Neural crest cell (in vitro differentiated cells): ENCODE measurements around the gene HTR4. TPM values are rescaled to one million over a fixed set of nuclear protein-coding genes. Genes with fewer than 3 reads are reported as not detected.
"Not testable (repeated sequence)": the region's sequence is repeated elsewhere in the genome, so short reads cannot be mapped to it uniquely, and the experiment has no call there.

Experiments used
- DNase-seq: peaks from one replicate; pipeline ENCODE4 v3.0.0; 2021; ENCODE audit warnings: low read depth, mixed read lengths, low spot score
- H3K27ac Mint-ChIP-seq: one replicate; pipeline ENCODE4 v1.8.0; 2021; ENCODE audit warnings: mild to moderate bottlenecking, mixed read lengths; ENCODE audit not compliant: unreplicated experiment
- H3K27me3 Mint-ChIP-seq: 2 replicates; pipeline ENCODE4 v1.8.0; 2021; ENCODE audit warnings: low read depth, mild to moderate bottlenecking, mixed read lengths
- H3K36me3 Mint-ChIP-seq: 2 replicates; pipeline ENCODE4 v1.8.0; 2021; ENCODE audit warnings: low read depth, mild to moderate bottlenecking, mixed read lengths
- H3K4me1 Mint-ChIP-seq: 2 replicates; pipeline ENCODE4 v1.8.0; 2021; ENCODE audit warnings: mixed read lengths
- H3K4me3 Mint-ChIP-seq: one replicate; pipeline ENCODE4 v1.8.0; 2021; ENCODE audit warnings: mild to moderate bottlenecking, mixed read lengths
- H3K9me3 Mint-ChIP-seq: 2 replicates; pipeline ENCODE4 v1.8.0; 2021; ENCODE audit warnings: mixed read lengths
- CTCF ChIP-seq: fragments of 200-600 bp; sonication (generic); conservative IDR thresholded peaks from 2 replicates; pipeline ENCODE4 v1.5.0; 2021; ENCODE audit warnings: antibody characterized with exemption, mild to moderate bottlenecking
- total RNA-seq: library from RNA; stranded (reverse); gene quantifications from 2 replicates; pipeline ENCODE4 v1.2.1, GENCODE V29; 2021

HTR4 gene
- total RNA-seq, 1 donor from 2014 or later, result not detected

GRCh38 chr5:148681157-148682057 lies 27.1 kb upstream of the HTR4 start:
- H3K36me3 Mint-ChIP-seq, result no peaks in the 10 kb centered on the region
- peaks cover 4% of the 10 kb centered on the region for H3K27me3 Mint-ChIP-seq
- no peak overlapping the region for H3K27ac Mint-ChIP-seq
- no peaks in the 10 kb centered on the region for H3K9me3 Mint-ChIP-seq
- no peak for TF ChIP-seq CTCF
- no peak for DNase-seq
- H3K4me1 Mint-ChIP-seq, result no peaks in the 10 kb centered on the region
- H3K4me3 Mint-ChIP-seq, result no peak overlapping the region

DNA sequence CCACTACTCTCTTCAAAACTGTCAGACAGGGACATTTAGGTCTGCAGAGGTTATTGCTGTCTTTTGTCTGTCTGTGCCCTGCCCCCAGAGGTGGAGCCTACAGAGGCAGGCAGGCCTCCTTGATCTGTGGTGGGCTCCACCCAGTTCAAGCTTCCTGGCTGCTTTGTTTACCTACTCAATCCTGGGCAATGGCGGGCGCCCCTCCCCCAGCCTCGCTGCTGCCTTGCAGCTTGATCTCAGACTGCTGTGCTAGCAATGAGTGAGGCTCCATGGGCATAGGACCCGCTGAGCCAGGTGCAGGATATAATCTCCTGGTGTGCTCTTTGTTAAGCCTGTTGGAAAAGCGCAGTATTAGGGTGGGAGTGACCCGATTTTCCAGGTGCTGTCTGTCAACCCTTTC lies 19.4 kb upstream of the HTR4 start:
- H3K27me3 Mint-ChIP-seq, result peaks cover 23% of the 10 kb centered on the region
- DNase-seq, H3K27ac Mint-ChIP-seq, H3K4me1 Mint-ChIP-seq, H3K4me3 Mint-ChIP-seq, H3K36me3 Mint-ChIP-seq, H3K9me3 Mint-ChIP-seq: not testable (repeated sequence)

DNA sequence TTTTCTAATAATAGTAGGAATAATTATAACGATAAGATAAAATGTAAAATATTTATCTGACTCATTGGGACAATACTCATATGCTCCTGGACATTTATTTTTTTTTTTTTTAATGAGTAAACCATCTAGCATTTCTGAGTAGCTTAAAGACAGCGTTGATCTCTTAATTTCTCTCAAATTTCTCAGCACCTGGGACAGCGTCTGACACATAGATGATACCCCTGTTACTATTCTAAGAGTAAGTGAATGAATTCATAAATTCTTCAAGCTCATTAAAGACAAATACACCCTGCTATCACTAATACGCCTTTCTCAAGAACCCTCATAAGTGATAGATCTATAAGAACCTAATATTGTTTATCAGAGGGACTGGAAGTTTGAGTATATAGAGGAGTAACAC lies 12.0 kb upstream of the HTR4 start:
- Mint-ChIP-seq H3K9me3 (no peaks in the 10 kb centered on the region), H3K4me3 (no peak overlapping the region), H3K36me3 (no peaks in the 10 kb centered on the region), H3K27me3 (peaks cover 50% of the 10 kb centered on the region), H3K27ac (no peak overlapping the region), H3K4me1 (no peaks in the 10 kb centered on the region)
- no peak for TF ChIP-seq CTCF
- DNase-seq, result no peak

DNA sequence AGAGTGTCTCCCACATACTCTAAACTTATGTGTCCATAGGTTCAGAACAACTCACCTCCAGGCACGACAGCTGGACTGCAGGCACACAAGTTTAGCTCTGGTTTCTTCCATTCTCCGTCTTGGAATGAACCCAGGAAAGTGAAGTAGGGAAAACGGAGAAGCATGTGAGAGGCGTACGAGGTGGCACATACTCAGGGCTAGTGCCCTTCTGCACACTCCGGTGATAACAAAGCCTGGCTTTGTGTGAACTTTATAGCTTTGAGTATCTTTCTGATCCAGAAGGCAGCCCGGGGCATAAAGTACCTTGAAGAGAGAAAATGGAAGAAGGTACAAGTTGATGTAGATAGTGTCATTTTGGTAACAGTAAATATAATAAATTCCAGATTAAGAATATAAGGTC lies 11.1 kb upstream of the HTR4 start:
- Mint-ChIP-seq H3K36me3 (no peaks in the 10 kb centered on the region), H3K9me3 (no peaks in the 10 kb centered on the region), H3K27ac (no peak overlapping the region), H3K4me1 (no peaks in the 10 kb centered on the region), H3K27me3 (peaks cover 57% of the 10 kb centered on the region), H3K4me3 (no peak overlapping the region)
- TF ChIP-seq CTCF, result no peak
- DNase-seq, result no peak

GRCh38 chr5:148663509-148663908 lies 9.2 kb upstream of the HTR4 start:
- no peak for DNase-seq
- H3K36me3 Mint-ChIP-seq, result no peaks in the 10 kb centered on the region
- H3K4me3 Mint-ChIP-seq, result no peak overlapping the region
- no peak for TF ChIP-seq CTCF
- no peaks in the 10 kb centered on the region for H3K4me1 Mint-ChIP-seq
- H3K9me3 Mint-ChIP-seq, result no peaks in the 10 kb centered on the region
- H3K27ac Mint-ChIP-seq, result no peak overlapping the region
- H3K27me3 Mint-ChIP-seq, result peaks cover 75% of the 10 kb centered on the region

GRCh38 chr5:148660346-148660660 lies 6.0 kb upstream of the HTR4 start:
- no peak for TF ChIP-seq CTCF
- no peaks in the 10 kb centered on the region for H3K9me3 Mint-ChIP-seq

More at GRCh38 chr5:148660346-148660660, 6.0 kb upstream of the HTR4 start:
- no peak overlapping the region for H3K4me3 Mint-ChIP-seq
- peaks cover 85% of the 10 kb centered on the region for H3K27me3 Mint-ChIP-seq
- H3K36me3 Mint-ChIP-seq, result no peaks in the 10 kb centered on the region
- DNase-seq, result no peak
- H3K27ac Mint-ChIP-seq, result no peak overlapping the region
- H3K4me1 Mint-ChIP-seq, result no peaks in the 10 kb centered on the region
